Ishikawa (cell line): ENCODE data around the gene OPA3.

Experiments used
- CEBPB ChIP-seq: IDR thresholded peaks from 2 replicates; pipeline ENCODE4 v1.6.1; 2012
- CREB1 ChIP-seq: IDR thresholded peaks from 2 replicates; pipeline ENCODE4 v1.6.1; 2012; ENCODE audit warnings: low read depth
- EGR1 ChIP-seq: IDR thresholded peaks from 2 replicates; pipeline ENCODE4 v1.6.1; 2012
- EP300 ChIP-seq: IDR thresholded peaks from 2 replicates; pipeline ENCODE4 v1.6.1; 2012; ENCODE audit warnings: borderline replicate concordance
- FOXM1 ChIP-seq: IDR thresholded peaks from 2 replicates; pipeline ENCODE4 v1.6.1; 2012; ENCODE audit warnings: low read depth, borderline replicate concordance
- NFIC ChIP-seq: IDR thresholded peaks from 2 replicates; pipeline ENCODE4 v1.6.1; 2012
- RAD21 ChIP-seq: IDR thresholded peaks from 2 replicates; pipeline ENCODE4 v1.6.1; 2012; ENCODE audit warnings: low read depth
- TAF1 ChIP-seq: IDR thresholded peaks from 2 replicates; pipeline ENCODE4 v1.6.1; 2012; ENCODE audit warnings: low read depth, mild to moderate bottlenecking
- TCF12 ChIP-seq: IDR thresholded peaks from 2 replicates; pipeline ENCODE4 v1.6.1; 2012; ENCODE audit warnings: low read depth
- TEAD4 ChIP-seq: IDR thresholded peaks from 2 replicates; pipeline ENCODE4 v1.6.1; 2012
- USF1 ChIP-seq: IDR thresholded peaks from 2 replicates; pipeline ENCODE4 v1.6.1; 2012
- YY1 ChIP-seq: IDR thresholded peaks from 2 replicates; pipeline ENCODE4 v1.6.1; 2012; ENCODE audit warnings: low read depth
- ZBTB7A ChIP-seq: IDR thresholded peaks from 2 replicates; pipeline ENCODE4 v1.6.1; 2012; ENCODE audit warnings: low read depth
- TF ChIP-seq, protein P1 (sequence below): IDR thresholded peaks from 2 replicates; pipeline ENCODE4 v1.6.1; 2012; ENCODE audit warnings: low read depth, mild to moderate bottlenecking
- TF ChIP-seq, protein P2 (sequence below): IDR thresholded peaks from 2 replicates; pipeline ENCODE4 v1.6.1; 2012

OPA3 gene

DNA sequence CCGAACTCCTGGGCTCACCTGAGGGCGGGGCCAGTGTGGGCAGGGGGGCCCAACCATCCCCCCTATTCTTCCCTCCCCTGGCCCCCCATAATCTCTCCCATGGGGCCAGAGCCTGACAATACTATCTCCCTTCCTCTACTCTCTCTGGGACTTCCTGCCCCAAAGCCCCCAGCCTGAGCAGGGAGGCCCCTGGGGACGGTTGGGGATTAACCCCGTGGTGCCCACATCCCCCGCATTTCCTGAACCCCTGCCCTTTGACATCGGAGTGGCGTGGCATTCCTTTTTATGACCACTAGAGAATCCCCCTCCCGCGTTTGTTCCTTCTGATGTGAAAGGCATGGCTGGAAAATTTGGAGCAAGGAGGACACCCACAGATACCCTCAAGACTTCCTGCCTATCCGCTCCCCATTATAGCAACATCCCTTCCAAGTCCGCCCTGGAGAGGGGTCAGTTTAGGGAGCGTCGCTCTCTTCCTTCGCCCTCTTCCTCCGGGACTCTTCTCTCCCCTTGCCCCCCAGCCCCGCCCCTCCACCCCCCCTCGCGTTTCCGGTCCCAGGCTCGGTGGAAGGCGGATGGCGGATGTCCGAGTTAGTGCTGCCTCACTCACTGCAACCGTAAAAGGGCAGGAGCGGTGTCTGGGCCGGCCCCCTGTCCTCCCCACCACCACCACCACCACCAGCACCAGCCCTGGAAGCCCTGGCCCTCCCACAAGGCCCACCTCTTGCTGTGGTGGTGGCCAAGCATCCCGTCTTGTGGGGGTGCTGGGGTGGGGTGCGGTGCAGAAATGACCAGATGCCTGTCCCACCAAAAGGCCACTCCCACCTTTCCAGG, 75.5 kb downstream of the OPA3 start:
- TF ChIP-seq TAF1 (no peak), ZBTB7A (no peak), TCF12 (no peak), USF1 (no peak), FOXM1 (no peak), CEBPB (no peak), TEAD4 (no peak), EP300 (no peak), YY1 (no peak), EGR1 (no peak), CREB1 (no peak)
- TF ChIP-seq, protein P1, sequence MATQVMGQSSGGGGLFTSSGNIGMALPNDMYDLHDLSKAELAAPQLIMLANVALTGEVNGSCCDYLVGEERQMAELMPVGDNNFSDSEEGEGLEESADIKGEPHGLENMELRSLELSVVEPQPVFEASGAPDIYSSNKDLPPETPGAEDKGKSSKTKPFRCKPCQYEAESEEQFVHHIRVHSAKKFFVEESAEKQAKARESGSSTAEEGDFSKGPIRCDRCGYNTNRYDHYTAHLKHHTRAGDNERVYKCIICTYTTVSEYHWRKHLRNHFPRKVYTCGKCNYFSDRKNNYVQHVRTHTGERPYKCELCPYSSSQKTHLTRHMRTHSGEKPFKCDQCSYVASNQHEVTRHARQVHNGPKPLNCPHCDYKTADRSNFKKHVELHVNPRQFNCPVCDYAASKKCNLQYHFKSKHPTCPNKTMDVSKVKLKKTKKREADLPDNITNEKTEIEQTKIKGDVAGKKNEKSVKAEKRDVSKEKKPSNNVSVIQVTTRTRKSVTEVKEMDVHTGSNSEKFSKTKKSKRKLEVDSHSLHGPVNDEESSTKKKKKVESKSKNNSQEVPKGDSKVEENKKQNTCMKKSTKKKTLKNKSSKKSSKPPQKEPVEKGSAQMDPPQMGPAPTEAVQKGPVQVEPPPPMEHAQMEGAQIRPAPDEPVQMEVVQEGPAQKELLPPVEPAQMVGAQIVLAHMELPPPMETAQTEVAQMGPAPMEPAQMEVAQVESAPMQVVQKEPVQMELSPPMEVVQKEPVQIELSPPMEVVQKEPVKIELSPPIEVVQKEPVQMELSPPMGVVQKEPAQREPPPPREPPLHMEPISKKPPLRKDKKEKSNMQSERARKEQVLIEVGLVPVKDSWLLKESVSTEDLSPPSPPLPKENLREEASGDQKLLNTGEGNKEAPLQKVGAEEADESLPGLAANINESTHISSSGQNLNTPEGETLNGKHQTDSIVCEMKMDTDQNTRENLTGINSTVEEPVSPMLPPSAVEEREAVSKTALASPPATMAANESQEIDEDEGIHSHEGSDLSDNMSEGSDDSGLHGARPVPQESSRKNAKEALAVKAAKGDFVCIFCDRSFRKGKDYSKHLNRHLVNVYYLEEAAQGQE: no peak

GRCh38 chr19:45508417-45508860, 76.2 kb downstream of the OPA3 start:
- TF ChIP-seq FOXM1: no peak
- TF ChIP-seq CREB1: no peak
- TF ChIP-seq YY1: no peak

DNA sequence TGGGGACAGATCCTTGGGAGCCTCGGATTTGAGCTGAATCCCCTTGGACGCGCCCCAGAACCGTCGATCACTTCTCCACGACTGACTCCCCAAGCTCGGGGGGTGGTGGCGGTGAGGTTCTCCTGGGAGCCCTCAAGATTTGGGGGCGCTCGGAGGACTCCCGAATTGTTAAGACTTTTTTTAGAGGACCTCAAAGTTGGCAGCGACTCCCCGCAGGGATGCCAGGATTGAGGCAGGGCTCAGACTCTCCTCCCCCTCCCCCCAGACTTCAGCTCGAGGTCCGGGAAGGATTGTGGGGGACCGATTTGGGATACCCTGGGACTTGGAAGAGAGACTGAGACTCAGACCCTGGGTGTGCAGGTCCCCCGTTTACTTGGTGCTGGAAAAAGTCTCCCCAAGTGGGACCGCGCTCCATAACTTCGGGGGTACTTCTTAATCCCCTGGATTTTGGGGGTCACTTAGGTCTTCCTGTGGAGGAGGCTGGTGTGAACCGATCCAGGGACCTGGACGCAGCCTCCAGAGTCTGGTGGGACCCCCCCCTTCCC, 76.7 kb downstream of the OPA3 start:
- TF ChIP-seq CREB1 (no peak), ZBTB7A (no peak), YY1 (no peak), TAF1 (no peak)

GRCh38 chr19:45506989-45507871, 77.4 kb downstream of the OPA3 start, which contains the start of gene VASP:
VASP (plus strand) TSS chr19:45507479; CDS start chr19:45507772, 293 bp downstream.
- TF ChIP-seq CREB1: no peak
- TF ChIP-seq FOXM1: no peak
- TF ChIP-seq, protein P1: no peak
- TF ChIP-seq EGR1: 0 out of 2 replicates have a peak, but pooled peaks have one; percentile 45
- no peak for TF ChIP-seq YY1
- TF ChIP-seq NFIC: peak; percentile 62
- TF ChIP-seq TEAD4: peak; percentile 33
- no peak for TF ChIP-seq USF1
- TF ChIP-seq ZBTB7A: peak; percentile 100
- TF ChIP-seq RAD21: no peak
- TF ChIP-seq, protein P2, sequence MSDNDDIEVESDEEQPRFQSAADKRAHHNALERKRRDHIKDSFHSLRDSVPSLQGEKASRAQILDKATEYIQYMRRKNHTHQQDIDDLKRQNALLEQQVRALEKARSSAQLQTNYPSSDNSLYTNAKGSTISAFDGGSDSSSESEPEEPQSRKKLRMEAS: peak; percentile 93
- no peak for TF ChIP-seq CEBPB
- TF ChIP-seq EP300: no peak
- TF ChIP-seq TCF12: peak; percentile 52; the same call in 1 of the 2 replicates
- peak; percentile 67 for TF ChIP-seq TAF1

GRCh38 chr19:45506246-45506988, 78.2 kb downstream of the OPA3 start:
- TF ChIP-seq TEAD4 (no peak), RAD21 (peak; percentile 43; the same call in 1 of the 2 replicates), ZBTB7A (no peak; the same call in 1 of the 2 replicates), TCF12 (peak; percentile 41; the same call in 1 of the 2 replicates), CREB1 (peak; percentile 77), USF1 (0 out of 2 replicates have a peak, but pooled peaks have one; percentile 16), EGR1 (peak; percentile 36; the same call in 1 of the 2 replicates)
- TF ChIP-seq, protein P2: no peak; the same call in 1 of the 2 replicates
